Measurements from ENCODE around the gene NPIPA3. TPM values are rescaled to one million over a fixed set of nuclear protein-coding genes. Genes with fewer than 3 reads are reported as not detected.

The NPIPA3 gene
- total RNA-seq, result 0.47 and 1.6 TPM in 2 replicates

GRCh38 chr16:14703156-14704011 lies at the start of gene NPIPA3:
Gene NPIPA3 (plus strand): TSS chr16:14703411. CDS start chr16:14708944, 5,533 bp downstream.

GRCh38 chr16:14694129-14694528 lies 9.1 kb upstream of the NPIPA3 start, which contains the start of gene PLA2G10:
Gene PLA2G10 (minus strand): TSS chr16:14694308. CDS start chr16:14694229, 79 bp downstream.

GRCh38 chr16:14742273-14743128 lies 39.3 kb downstream of the NPIPA3 start, which contains the start of gene NPIPA2:
Gene NPIPA2 (plus strand): TSS chr16:14742533. CDS start chr16:14748066, 5,533 bp downstream.

Other genes with a start within 250 kb of the NPIPA3 start
- 18.8 and 24.9 TPM in 2 replicates for gene PARN, start 73.2 kb upstream of the NPIPA3 start, total RNA-seq
- 33.1 and 60.7 TPM in 2 replicates for gene BFAR, start 70.5 kb upstream of the NPIPA3 start, total RNA-seq
- gene PLA2G10, start 9.1 kb upstream of the NPIPA3 start, total RNA-seq, result not detected in 2 replicates
- gene NPIPA2, start 39.1 kb downstream of the NPIPA3 start, total RNA-seq, result 1.6 TPM in 1 of 2 replicates, not detected in the other
- 87.8 and 114 TPM in 2 replicates for gene NOMO1, start 130.3 kb downstream of the NPIPA3 start, total RNA-seq
- gene NPIPA1, start 234.0 kb downstream of the NPIPA3 start, total RNA-seq, result 57.4 and 67.6 TPM in 2 replicates